Stimulated activated CD4-positive, alpha-beta T cell treated with anti-CD3 and anti-CD28 coated beads, Interleukin-1b, Interleukin-23, amount 100 ng/mL, for 24 hours (primary cell): Measurements from ENCODE around the gene LMAN1L.

ENCODE experiments used
- DNase-seq, 4 experiments: peaks; one replicate each; pipeline ENCODE4 v3.0.0-alpha.2; 2020; ENCODE audit warnings: low read depth in 4 of 4, low spot score in 1 of 4

The LMAN1L gene

DNA sequence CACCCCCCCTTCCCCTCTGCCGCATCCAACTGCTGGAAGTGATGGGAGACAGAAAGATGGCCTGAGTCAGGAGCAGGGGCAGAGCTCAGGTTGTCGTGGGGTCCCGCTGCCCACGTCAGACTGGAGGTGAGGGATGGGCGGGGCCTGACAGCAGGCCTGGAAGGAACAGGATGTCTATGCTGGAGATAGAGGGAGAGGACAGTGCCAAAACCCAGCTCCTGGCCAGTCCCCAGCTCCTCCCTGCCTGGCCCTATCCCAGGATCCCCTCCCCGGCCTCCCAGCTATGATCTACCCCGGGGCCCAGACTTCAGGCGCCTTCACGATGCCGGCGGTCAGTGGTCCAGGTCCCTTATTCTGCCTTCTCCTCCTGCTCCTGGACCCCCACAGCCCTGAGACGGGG is at the start of gene LMAN1L:
LMAN1L (plus strand) TSS at position 303 of the 400 bp plus-strand sequence; CDS start at position 323, 20 bp downstream.
- DNase-seq: no peak

DNA sequence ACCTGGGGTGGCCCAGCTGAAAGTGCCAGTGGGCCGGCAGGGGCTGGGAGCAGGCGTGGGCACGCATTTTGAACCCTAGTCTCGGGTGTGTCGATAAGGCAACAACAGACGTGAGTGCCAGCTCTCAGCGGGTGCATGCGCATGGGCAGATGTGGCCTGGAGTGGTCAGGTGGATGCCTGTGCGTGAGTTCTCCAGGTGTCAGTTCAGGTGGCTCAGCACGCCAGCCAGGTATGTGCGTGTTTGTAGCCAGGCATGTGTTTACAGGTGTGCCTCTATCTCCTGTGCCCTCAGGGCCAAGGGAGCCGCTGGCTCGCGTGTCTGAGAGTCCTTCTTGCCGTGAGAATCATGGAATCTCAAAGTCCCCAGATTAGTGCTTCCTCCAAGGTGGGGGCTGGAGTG is 49.2 kb upstream of the LMAN1L start:
- no peak for DNase-seq

DNA sequence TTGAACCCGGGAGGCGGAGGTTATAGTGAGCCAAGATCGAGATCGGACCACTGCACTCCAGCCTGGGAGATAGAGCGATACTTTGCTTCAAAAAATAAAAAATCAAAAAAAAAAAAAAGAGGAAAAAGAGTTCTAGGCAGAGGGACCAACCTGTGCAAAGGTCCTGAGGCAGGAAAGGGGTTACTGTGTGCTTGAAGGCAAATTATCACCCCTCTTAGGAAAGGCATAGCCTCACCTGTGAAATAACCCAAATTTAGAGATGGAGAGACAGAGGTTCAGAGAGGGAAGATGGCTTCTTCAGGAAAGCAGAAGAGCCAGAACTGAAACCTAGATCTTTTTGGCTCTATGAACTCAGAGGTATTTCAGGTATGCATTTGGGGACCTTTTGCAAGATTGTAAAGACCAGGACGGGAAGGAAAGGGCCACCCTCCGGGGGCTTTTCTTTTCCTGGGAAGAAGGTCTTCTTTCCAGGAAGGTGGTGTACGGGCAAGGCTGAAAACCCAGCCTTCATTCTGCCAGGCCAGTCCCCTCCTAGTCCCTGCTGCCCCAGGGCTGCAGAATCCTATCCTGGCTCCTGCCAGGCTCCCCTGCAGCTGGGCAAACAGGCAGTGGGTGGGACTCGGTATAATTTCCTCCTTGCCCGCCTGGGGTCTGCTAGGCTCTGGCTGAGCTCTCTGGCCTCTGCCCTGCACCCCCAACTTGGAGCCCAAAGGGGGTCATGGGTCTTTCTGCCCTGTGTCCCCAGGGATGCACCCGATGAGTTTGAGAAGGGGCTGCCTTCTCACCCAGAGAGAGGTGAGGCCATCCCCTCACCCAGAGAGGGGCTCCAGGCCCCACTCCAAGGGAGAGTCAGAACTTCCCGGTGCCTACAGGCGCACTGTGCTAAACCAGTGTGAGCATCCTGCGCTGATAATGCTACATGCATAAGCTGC is 45.2 kb upstream of the LMAN1L start:
- no peak for DNase-seq

- no peak for DNase-seq
These were observed 44.4 kb upstream of the LMAN1L start for GRCh38 chr15:74768099-74768770.

DNA sequence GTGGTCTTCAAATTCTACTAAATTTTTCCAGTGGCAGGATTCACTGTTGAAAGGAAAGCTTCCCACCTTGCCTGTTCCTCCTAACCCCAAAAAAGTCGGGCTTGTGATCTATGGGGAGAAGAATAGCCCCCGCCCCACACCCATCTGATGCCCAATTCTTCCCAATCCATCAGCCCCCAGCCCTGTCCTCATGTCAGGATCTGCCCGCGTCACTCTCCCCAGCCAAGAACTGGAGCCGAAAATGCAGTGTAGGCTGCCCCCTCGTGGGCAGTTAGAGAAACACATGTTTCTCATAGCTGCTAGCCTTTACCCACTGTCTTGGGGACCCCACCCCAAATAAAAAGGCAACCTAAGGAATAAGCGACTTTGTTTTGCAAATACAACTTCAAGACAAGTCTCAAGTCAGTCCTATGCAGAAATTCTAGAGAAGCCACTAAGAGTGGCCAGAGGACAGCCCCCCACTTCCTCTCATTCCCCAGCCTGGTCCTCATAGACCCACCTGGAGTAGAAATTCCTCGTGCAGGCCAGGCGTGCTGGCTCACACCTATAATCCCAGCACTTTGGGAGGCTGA is 43.8 kb upstream of the LMAN1L start:
- peak in 1 of 4 experiments; percentile 50 for DNase-seq

DNA sequence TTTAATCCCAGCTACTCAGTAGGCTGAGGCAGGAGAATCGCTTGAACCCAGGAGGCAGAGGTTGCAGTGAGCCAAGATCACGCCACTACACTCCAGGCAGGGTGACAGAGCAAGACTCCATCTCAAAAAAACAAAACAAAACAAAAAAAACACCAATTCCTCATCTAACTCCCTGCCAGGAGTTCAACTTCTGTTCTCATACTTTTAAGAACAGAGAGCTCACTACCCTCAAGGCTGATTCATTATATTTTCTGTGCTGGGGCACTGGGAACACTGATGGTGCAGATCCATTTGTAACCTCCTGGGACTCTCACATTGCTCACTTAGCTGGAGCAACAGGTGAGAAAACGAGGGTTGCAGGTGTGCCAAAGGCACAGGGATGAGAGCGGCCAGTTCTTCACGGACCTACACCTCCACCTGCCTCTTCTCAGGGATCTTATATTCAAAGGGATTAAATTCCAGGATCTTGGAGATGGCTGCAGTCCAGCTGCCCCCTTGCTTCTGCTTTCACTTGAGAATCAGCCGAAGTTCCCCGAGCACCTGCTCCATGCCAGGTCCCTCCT is 43.1 kb upstream of the LMAN1L start:
- DNase-seq: no peak

GRCh38 chr15:74770211-74770903 is 42.3 kb upstream of the LMAN1L start:
- DNase-seq: no peak

GRCh38 chr15:74773329-74773728 is 39.3 kb upstream of the LMAN1L start:
- no peak for DNase-seq

- DNase-seq: no peak
These were observed 38.8 kb upstream of the LMAN1L start for GRCh38 chr15:74773731-74774252.

- no peak for DNase-seq
These were observed 37.5 kb upstream of the LMAN1L start for GRCh38 chr15:74775132-74775562.

- no peak for DNase-seq
These were observed 36.7 kb upstream of the LMAN1L start for GRCh38 chr15:74775894-74776293.

- no peak for DNase-seq
These were observed 35.5 kb upstream of the LMAN1L start for GRCh38 chr15:74776821-74777768.

DNA sequence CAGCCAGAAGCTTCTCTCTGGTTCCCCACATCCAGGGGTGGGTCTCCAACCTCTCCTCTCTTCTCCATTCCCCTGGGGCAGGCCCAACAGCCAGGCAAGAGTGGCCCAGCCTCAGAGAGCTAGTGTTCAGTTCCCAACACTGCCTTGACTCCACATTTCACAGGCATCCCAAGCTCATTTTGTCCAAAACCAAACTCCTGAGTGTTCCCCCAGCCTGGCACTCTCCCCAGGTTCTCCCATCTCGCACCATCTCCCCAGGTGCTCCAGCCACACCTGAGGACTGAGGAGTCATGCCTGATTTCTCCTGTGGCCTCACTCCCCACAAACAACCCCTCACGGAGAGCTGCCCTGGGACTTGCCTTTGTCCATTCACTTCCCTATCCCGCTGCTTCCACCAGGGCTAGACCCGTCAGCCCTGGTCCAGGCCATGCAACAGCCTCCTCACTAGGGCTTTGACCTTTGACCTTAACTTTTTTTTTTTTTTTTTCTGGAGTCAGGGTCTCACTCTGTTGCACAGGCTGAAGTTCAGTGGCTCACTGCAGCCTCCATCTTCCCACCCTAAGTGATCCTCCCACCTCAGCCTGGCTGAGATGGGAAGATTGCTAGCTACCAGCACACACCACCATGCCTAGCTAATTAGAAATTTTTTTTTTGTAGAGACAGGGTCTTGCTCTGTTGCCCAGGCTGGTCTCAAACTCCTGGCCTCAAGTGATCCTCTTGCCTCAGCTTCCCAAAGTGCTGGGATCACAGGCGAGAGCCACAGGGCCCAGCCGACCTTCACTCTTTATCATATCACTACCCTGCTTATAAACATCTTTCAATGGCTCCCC is 34.7 kb upstream of the LMAN1L start:
- DNase-seq: no peak

DNA sequence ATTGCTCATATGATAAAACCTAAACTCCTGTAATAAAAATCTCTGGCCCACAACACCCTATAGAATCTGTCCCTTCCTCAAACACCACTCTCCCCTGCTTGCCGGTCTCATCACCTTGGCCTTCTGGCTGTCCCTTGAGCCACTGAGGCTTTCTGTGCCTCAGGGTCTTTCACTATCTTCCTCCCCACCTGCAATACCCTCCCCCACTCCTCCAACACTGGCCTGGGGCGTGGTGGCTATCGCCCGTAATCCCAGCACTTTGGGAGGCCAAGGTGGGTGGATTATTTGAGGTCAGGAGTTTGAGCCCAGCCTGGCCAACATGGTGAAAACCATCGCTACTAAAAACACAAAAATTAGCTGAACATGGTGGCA is 34.0 kb upstream of the LMAN1L start:
- no peak for DNase-seq

GRCh38 chr15:74779162-74779648 is 33.4 kb upstream of the LMAN1L start:
- no peak for DNase-seq

DNA sequence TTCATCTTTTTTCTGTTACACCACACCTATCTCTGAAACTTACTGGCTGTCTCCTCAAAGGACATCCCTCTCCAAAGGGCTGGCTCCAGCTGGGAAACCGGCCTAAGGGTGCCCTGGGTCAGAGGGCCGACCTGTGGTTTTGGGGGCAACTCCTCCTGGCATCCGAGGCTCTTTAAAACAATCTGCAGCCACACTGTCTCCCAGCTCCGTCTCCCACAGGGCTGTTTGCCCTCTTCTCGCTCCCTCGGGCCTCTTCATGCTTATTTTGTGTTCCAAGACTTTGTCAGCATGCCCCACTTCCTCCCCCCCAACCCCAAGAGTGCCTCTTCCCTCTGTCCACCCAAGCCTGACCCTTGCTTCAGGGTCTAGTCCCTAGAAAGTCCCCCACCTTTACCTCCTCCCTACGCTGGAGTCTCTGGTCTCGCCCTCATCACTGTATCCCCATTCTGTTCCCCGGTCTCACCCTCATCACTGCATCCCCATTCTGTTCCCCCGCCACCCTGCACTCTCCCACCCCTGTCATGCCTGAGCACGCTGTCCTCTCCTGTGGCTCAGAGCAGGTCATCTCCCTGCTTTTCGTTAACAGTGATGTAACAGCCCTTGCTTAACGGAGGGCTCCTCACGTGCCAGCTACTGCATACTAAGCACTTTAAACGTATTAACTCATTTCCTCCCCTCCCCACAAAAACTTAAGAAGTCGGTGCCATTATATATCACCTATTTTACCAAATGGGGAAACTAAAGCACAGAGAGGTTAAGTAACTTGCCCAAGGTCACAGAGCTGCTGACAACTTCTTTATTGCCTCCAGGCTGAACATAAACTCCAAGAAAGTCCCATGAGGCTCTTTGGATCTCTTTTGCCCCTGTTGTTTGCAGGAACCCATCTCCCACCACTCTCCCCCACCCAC is 31.9 kb upstream of the LMAN1L start:
- DNase-seq: no peak

DNA sequence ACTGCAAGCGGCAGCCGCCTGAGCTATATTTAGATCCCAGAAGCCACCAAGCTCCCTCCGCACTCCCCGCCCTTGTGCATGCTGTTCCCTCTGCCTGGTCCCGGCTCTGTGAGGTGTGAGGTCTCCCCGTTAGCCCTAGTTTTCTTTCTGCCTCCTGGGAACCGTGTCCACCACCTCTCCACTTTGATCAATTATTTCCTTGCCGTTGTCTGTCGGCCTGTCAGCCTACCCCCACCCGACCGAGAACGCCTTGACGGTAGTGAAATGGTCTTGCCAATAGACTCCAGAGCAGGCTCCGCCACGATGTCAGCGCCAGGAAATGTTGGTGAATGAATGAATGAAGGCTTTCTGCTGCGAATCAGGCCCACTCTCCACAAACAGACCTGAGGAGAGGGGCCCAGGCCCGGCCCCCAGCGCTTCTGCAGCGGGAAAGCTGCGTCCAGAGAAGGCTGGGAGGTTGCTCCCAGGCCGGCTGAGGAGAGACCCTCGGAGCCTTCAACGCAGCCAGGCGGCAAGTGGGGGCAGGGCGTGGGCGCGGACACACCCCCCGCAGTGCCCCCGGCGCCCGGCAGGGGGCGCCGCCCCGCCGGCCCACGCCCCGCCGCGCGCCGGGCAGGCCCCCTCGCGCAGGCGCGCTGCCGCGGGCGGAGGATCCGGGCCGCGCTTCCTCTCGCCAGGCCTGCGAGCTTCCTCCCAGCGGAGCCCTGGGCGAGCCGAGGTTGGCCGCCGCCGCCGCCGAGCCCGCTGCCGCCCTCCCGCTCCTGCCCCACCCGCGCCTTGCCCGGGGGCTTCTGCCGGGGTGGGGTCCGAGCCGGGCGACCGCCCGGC is 31.0 kb upstream of the LMAN1L start, which contains the start of gene CSK:
CSK (plus strand) TSS at position 650 of the 828 bp plus-strand sequence. CDS start 16,218 bp downstream, outside the sequence.
- peak in 3 of 4 experiments; percentile 54 to 67 (median 59) for DNase-seq
